ENCODE measurements around the gene IFT43. TPM values are rescaled to one million over a fixed set of nuclear protein-coding genes. Genes with fewer than 3 reads are reported as not detected.

The IFT43 gene
- total RNA-seq, 1 donor from 2014 or later = 36.8 TPM

DNA sequence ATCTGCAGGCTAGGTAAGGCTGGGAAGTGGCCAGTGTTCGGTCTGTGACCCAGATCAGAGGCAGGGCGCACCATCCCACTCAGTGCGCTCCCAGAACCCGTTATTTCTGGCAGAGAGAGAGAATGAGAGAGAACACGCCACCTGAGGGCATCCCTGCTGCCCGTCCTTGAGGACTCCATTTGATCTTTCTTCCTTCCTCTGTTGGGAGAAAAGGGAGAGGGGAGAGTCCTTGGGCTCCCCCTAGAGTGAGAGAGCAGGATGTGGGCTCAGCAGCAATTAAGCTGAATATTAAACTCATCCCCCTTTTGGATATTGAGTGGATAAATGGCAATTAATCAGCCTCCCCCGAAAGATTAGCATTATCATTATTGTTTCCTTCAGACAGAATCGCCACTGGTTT, 70.6 kb downstream of the IFT43 start:
- no peak overlapping the region for H3K4me3 ChIP-seq
- Mint-ChIP-seq H3K4me3 (no peak overlapping the region), H3K27ac (no peak overlapping the region), H3K4me1 (no peaks in the 10 kb centered on the region), H3K27me3 (ENCODE audit: insufficient read depth, low read depth) (no peaks in the 10 kb centered on the region), H3K36me3 (peaks cover 9% of the 10 kb centered on the region), H3K9me3 (no peaks in the 10 kb centered on the region)
- no peaks in the 10 kb centered on the region for H3F3A ChIP-seq (ENCODE audit: low read depth)
- H2AFZ ChIP-seq (replicated peaks) = no peak overlapping the region
- no peaks in the 10 kb centered on the region for H3K4me1 ChIP-seq
- H3K36me3 ChIP-seq = no peaks in the 10 kb centered on the region
- no peak overlapping the region for H3K27ac ChIP-seq
- H3K4me2 ChIP-seq = no peak overlapping the region
- H3K9me3 ChIP-seq (ENCODE audit: low read depth) = no peaks in the 10 kb centered on the region
- H3K79me2 ChIP-seq (ENCODE audit: low read depth) = no peaks in the 10 kb centered on the region
- no peaks in the 10 kb centered on the region for H3K27me3 ChIP-seq
- no peak overlapping the region for H3K9ac ChIP-seq
- DNase-seq (ENCODE audit: low spot score) = no peak
- H4K20me1 ChIP-seq (ENCODE audit: low read depth) = peaks cover 2% of the 10 kb centered on the region
- TF ChIP-seq, protein P1, sequence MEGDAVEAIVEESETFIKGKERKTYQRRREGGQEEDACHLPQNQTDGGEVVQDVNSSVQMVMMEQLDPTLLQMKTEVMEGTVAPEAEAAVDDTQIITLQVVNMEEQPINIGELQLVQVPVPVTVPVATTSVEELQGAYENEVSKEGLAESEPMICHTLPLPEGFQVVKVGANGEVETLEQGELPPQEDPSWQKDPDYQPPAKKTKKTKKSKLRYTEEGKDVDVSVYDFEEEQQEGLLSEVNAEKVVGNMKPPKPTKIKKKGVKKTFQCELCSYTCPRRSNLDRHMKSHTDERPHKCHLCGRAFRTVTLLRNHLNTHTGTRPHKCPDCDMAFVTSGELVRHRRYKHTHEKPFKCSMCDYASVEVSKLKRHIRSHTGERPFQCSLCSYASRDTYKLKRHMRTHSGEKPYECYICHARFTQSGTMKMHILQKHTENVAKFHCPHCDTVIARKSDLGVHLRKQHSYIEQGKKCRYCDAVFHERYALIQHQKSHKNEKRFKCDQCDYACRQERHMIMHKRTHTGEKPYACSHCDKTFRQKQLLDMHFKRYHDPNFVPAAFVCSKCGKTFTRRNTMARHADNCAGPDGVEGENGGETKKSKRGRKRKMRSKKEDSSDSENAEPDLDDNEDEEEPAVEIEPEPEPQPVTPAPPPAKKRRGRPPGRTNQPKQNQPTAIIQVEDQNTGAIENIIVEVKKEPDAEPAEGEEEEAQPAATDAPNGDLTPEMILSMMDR (IDR thresholded peaks at IDR 0.05) = peak; percentile 40
- no peak for TF ChIP-seq EZH2phosphoT487 (IDR thresholded peaks at IDR 0.05)

DNA sequence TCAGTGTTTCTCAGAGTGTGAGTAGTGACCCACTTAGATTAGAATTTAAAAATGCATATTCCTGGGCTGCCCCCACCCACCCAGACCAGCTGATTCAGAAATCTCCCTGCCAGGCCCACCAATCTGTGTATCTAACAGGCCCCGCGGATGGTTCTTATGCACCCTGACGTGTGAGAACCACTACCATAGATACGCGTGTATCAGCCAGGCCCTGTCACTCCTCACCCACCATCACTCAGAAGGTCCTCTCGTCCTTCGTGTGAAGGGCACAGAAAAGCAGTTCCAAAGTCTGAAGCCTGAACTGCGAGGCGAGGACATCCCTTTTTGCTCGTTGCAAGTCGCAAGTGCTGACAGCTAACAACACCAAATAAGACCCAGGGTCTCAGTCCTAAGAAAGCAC, 72.4 kb downstream of the IFT43 start:
- TF ChIP-seq EZH2phosphoT487 (IDR thresholded peaks at IDR 0.05) (no peak), EZH2 (IDR thresholded peaks at IDR 0.05) (no peak)
- TF ChIP-seq, protein P1 (IDR thresholded peaks at IDR 0.05) = no peak
- Mint-ChIP-seq H3K4me1 (no peaks in the 10 kb centered on the region), H3K27me3 (ENCODE audit: insufficient read depth, low read depth) (no peaks in the 10 kb centered on the region), H3K36me3 (peaks cover 13% of the 10 kb centered on the region), H3K4me3 (no peak overlapping the region), H3K9me3 (peaks cover 2% of the 10 kb centered on the region), H3K27ac (no peak overlapping the region)
- H3K4me3 ChIP-seq = no peak overlapping the region
- no peaks in the 10 kb centered on the region for H3K27me3 ChIP-seq
- no peaks in the 10 kb centered on the region for H3F3A ChIP-seq (ENCODE audit: low read depth)
- no peaks in the 10 kb centered on the region for H3K4me1 ChIP-seq
- H3K27ac ChIP-seq = no peak overlapping the region
- no peak overlapping the region for H3K4me2 ChIP-seq
- H3K79me2 ChIP-seq (ENCODE audit: low read depth) = no peaks in the 10 kb centered on the region
- no peak overlapping the region for H3K9ac ChIP-seq
- no peak overlapping the region for H2AFZ ChIP-seq (replicated peaks)
- H3K36me3 ChIP-seq = no peaks in the 10 kb centered on the region
- DNase-seq (ENCODE audit: low spot score) = no peak
- no peaks in the 10 kb centered on the region for H3K9me3 ChIP-seq (ENCODE audit: low read depth)
- no peaks in the 10 kb centered on the region for H4K20me1 ChIP-seq (ENCODE audit: low read depth)

DNA sequence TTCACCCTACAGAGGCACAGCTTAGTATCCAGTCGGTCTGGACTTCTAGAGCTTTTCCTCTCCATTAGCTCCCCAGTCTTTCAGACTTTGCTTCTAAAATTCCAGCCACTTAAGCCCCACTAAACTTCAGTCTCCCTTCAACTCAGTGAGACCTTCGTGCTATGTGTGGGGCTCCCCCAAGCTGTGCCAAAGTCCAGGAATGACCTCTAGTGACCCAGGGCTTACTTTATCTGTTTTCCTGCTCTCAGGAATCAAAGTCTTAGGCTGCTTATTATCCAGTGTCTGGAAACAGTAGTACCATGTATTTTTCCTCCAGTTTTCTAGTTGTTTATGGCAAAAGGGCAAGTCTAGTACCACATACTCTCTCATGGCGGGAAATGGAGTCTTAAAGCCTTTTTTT, 77.8 kb downstream of the IFT43 start:
- Histone ChIP-seq H3K4me2 (no peak overlapping the region), H3K9me3 (ENCODE audit: low read depth) (peaks cover 6% of the 10 kb centered on the region), H3K79me2 (ENCODE audit: low read depth) (no peaks in the 10 kb centered on the region), H3K9ac (no peak overlapping the region), H3F3A (ENCODE audit: low read depth) (no peaks in the 10 kb centered on the region), H4K20me1 (ENCODE audit: low read depth) (no peaks in the 10 kb centered on the region), H3K4me3 (no peak overlapping the region), H3K36me3 (peaks cover 14% of the 10 kb centered on the region), H3K27me3 (no peaks in the 10 kb centered on the region), H3K27ac (no peak overlapping the region), H2AFZ (replicated peaks) (no peak overlapping the region), H3K4me1 (no peaks in the 10 kb centered on the region)
- TF ChIP-seq, protein P1 (IDR thresholded peaks at IDR 0.05) = no peak
- TF ChIP-seq EZH2phosphoT487 (IDR thresholded peaks at IDR 0.05) (no peak), EZH2 (IDR thresholded peaks at IDR 0.05) (no peak)
- peaks cover 14% of the 10 kb centered on the region for H3K9me3 Mint-ChIP-seq
- no peaks in the 10 kb centered on the region for H3K4me1 Mint-ChIP-seq
- DNase-seq (ENCODE audit: low spot score) = no peak
- H3K4me3 Mint-ChIP-seq = no peak overlapping the region
- peaks cover 49% of the 10 kb centered on the region for H3K36me3 Mint-ChIP-seq
- no peak overlapping the region for H3K27ac Mint-ChIP-seq
- no peaks in the 10 kb centered on the region for H3K27me3 Mint-ChIP-seq (ENCODE audit: insufficient read depth, low read depth)

Data from neural progenitor cell (in vitro differentiated cells).